KG1 (cell line): Measurements from ENCODE around the gene AGTR1.
"Not testable (repeated sequence)": the region's sequence is repeated elsewhere in the genome, so short reads cannot be mapped to it uniquely, and the experiment has no call there.

Source experiments
- DNase-seq: peaks from one replicate; lab custom pipeline; 2025; lab: John Stamatoyannopoulos, UW

Gene AGTR1

DNA sequence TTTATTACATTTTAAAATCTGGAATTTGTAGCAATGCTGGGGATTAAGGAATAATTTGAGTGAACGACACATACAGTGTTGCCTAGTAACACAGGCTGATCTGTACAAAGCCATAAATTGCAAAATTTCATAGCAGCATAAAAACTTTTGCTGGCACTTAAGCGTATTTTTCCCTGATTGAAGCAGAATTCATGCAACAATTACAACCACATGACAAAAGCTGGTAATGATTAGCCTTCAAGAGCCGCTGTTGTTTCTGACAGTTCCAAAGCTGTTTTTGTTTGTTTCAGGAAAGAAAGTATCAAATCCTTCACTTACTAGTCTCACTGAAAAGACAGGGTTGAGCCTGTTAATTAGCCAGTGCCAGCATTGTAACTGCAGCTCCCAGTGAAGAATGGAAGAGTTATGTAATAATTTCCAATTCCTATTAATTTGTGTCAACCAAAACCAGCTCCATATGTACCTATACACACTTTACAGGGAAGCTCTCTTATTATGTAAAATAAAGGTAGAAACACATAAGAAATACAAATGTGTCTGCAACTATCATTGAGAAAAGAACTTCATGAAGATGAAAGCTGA, 60.7 kb downstream of the AGTR1 start:
- no peak for DNase-seq

DNA sequence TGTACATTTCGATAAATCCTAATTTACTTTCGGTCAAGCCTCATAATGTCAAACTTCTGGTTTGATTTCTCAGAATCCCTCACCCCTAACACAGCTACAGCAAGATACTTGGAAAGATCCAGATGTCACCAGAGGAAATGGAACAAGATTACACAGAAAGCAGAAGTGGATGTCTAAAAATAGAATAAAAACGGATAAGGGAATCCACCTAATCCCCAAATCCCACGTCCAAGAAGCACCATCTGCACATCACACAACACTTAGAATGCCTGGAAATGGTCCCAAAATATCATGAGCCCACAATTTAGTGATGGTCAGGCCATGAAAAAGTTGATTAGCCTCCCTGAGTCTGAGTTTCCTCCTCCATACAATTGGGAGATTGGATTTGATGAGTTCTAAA, 61.7 kb downstream of the AGTR1 start:
- DNase-seq = no peak

DNA sequence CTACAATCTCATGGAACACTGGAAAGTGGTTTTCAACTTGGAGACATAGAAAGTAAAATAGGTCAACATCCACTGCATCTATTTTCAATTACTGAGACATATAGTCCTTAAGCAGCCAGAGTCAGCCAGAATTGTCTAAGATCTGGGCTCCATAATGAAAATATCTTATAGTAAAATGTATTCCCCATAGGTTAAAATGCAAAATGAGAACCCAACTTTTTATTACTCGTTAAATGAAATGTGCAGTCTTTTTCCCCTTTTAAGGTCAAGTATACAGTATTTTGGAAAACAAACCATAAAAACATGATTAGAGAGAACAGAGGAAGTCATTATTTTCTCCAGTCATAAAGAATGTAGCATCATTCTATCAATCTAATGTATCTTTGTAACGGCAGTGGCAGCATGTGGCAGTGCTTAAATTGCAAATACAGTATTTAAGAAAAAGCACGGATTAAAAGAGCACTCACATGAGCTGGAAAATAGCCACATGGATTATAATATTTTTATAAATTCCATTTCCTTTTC, 65.5 kb downstream of the AGTR1 start:
- DNase-seq = no peak

DNA sequence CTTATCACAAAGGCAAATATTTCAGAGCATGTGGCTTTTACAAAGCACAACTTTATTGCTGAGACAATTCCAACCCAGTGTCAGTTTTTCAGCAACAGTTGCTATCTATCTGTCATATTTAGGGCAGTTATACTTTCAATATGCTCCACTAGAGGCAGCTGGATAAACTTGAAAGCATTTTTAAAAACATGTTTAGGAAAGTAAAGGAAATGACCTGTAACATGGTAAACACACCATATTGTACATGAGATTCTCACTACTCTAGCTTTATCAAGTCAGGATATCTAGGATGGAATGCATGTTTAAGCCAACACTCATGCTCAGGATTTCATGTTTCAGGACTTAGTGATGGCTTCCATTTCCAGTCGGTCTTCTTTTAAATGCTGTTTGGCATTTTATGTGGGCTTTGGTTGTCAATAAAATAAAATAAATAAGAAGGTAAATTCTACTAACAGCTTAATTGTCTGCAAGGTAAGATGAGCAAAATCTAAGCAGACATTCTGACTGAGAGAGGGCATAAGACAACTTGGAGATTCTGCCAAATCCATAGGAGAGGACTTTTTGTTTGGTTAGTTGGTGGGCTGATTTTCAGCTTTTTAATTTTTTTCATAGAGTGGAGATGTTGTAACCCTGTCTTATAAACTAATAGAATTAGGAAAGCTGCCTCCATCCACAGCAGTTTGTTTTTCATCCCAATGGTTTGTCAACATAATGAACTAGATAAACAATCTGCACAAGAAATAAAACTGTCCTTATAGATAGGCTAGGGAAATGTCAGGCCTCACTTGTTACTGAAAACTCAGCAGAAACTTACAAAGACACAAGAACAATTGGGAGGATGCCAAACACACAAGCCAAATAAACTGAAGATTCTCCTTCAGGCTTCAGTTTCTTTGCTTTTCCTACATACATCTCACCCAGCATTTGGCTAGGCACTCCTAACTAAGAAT, 66.6 kb downstream of the AGTR1 start:
- DNase-seq = no peak

DNA sequence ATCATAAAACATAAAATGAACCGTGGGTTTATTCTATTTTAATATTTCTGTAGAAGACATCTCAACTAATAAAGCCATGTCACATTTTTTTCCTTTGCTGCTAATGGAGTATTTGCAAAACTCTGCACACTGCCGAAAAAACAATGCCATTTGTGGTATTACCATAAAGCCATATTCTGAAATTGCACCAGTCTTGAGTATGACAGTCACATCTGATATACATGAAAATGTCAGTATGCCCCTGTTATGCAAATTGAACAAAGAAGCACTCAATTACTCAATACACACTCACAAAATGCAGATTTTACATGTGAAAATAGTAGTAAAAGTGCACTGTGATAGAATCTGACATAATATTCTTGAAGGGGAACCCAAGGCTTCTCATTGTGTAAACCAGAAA, 74.7 kb downstream of the AGTR1 start:
- no peak for DNase-seq

DNA sequence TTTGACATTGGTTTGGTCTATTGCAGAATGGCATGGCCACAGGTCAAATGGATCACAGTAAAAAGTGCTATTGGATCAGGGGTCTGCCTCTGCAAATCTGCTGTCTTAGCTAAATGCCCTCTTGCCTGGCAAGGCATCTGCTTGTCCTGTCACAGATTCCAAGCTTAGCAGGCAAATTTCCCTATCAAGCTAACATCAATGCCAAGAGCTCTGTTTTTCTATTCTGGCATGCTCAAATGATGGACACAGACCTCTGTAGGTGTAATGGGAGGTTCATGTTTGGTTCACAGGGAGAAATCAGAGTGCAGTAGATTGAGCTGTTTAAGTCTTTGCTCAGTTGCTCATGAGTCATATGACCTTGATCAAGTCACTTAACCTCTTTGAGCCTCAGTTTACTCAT, 75.1 kb downstream of the AGTR1 start:
- no peak for DNase-seq

GRCh38 chr3:148773805-148774204, 76.1 kb downstream of the AGTR1 start:
- DNase-seq = no peak

DNA sequence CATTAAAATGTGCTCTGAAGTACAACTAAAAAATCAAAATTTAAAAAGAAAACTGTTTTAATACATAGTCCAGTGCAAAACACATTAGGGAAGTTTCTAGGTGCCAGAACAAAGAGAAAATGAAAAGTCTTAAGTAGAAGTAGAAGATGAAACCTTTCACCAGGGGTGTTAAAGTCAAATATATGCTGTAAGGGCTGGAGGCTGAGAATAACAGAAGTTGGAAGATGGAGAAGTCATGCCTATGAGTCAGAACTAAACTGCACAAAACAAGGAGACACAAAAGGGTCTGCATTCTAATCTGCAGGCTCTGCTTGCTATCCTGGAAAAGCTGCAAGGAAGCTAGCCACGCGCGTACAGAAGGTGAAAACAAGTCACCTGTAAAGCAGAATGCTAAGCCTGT, 81.2 kb downstream of the AGTR1 start:
- no peak for DNase-seq

DNA sequence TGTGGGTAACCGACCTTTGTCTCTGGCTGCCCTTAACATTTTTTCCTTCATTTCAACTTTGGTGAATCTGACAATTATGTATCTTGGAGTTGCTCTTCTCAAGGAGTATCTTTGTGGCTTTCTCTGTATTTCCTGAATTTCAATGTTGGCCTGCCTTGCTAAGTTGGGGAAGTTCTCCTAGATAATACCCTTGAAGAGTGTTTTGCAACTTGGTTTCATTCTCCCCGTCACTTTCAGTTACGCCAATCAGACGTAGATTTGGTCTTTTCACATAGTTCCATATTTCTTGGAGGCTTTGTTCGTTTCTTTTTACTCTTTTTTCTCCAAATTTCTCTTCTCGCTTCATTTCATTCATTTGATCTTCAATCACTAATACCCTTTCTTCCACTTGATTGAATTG, 87.3 kb downstream of the AGTR1 start:
- DNase-seq = not testable (repeated sequence)

- not testable (repeated sequence) for DNase-seq
These were observed 88.5 kb downstream of the AGTR1 start for GRCh38 chr3:148786159-148786558.

DNA sequence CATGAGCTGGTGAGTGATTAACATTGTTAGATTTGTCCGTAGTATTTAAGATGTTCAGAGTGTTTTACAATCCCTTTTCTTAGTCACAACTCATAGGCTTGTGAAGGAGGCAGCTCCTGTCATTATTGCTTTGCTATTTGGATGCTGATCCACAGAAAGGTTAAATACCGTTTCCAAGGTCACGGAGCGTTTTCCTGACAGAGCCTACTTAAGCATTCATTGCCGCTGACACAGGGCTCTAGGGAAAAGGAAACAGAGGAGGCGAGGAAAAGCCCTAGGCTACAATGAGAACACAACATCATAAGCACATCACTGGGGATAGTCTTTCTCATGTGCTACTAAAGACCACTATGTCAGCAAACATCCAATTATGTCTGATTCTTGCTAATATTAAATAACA, 91.4 kb downstream of the AGTR1 start:
- DNase-seq = no peak

DNA sequence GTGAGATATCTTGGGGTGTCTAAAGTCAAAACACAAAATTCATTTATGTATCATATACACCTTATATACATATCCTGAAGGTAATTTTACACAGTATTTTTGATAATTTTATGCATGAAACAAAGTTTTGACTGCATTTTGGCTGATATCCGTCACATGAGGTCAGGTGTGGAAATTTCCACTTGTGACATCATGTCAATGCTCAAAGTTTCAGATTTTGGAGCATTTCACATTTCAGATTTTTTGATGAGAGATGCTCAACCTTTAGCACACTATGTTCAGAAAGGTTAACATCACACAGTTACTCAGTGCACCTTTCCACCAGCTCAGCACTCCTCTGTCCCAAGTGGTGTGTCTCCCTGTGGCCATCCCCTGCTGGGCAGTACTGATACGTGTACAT, 92.2 kb downstream of the AGTR1 start:
- DNase-seq = no peak

GRCh38 chr3:148790370-148790769, 92.7 kb downstream of the AGTR1 start:
- DNase-seq = no peak

DNA sequence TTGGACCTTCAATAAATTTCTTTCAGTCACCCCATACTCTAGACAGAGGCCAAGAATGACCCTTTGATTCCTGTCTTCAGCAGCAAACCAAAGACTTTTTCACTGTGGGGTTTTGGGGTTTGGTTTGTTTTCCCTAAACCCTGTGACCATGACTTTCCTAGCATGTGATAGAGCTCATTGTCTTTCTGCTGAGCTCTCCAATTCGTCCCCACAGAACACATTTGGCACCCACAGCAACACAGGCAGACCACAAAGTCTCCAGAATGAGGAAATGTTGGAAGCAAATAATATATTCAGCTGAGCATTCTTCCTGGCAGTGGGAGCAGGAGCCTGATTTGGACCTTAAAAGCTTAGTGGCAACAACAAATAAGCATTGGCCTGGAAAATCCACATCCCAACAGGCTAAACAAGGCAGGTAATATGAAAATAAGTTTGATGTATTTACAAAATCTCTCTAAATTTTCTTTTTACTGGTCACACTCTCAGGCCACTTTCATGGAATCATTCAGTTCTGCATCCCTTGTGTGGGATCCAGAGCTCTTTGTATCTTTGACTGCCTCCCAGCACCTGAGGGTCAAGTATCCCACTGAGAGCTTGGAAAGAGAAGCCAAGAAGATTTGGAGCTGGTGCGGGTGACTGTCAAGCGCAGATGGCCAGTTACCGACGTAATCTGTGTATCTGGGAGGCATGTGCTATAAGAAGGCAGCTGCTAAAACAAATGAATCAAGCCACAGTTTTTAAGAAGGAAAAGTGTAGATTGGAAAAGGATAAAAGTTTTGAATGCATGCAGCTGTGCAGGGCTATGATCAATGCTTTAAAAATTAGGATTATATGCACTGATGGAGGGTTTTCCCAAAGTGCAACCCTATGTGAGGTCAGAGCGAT, 93.4 kb downstream of the AGTR1 start:
- DNase-seq = no peak

- DNase-seq = no peak
These were observed 94.2 kb downstream of the AGTR1 start for GRCh38 chr3:148791920-148792319.

- DNase-seq = no peak
These were observed 94.8 kb downstream of the AGTR1 start for GRCh38 chr3:148792516-148792915.
